Right lobe of liver (tissue), 6 donors: ENCODE data around the gene DGKI. TPM values are rescaled to one million over a fixed set of nuclear protein-coding genes. Genes with fewer than 3 reads are reported as not detected.

ENCODE experiments used
- ATAC-seq, 4 donors: fragments of 200-7000 bp; cut with Tn5 transposase; one replicate each; pipeline ENCODE4 v1.9.1; 2020; ENCODE audit warnings: mild to moderate bottlenecking in 4 of 4, moderate library complexity in 4 of 4
- DNase-seq, 3 donors: peaks; one replicate each; pipeline ENCODE4 v3.0.0-alpha.2; 2020
- H3K27ac ChIP-seq, 3 donors: fragments of 200-600 bp; one replicate each; pipeline ENCODE4 v1.8.0; 2022
- H3K27me3 ChIP-seq, 2 donors: fragments of 200-600 bp; one replicate each; pipeline ENCODE4 v1.8.0; 2022
- H3K36me3 ChIP-seq, 4 donors: fragments of 200-600 bp; sonication (generic) in 1 of 4; one replicate each; pipeline versions ENCODE4 v1.5.1 to v1.8.0; 2017 to 2022; ENCODE audit warnings: control low read depth in 1 of 4
- H3K4me1 ChIP-seq, 4 donors: fragments of 200-600 bp; sonication (generic) in 1 of 4; one replicate each; pipeline versions ENCODE4 v1.5.1 to v1.8.0; 2017 to 2022; ENCODE audit warnings: control low read depth in 1 of 4
- H3K4me3 ChIP-seq, 3 donors: fragments of 200-600 bp; one replicate each; pipeline ENCODE4 v1.8.0; 2022
- H3K9me3 ChIP-seq, 4 donors: fragments of 200-600 bp; sonication (generic) in 1 of 4; one replicate each; pipeline versions ENCODE4 v1.5.1 to v1.8.0; 2017 to 2022; ENCODE audit warnings: control low read depth in 1 of 4
- CTCF ChIP-seq, 4 donors: fragments of 200-600 bp in 3 of 4; fragments of 450-650 bp in 1 of 4; IDR thresholded peaks; one replicate each; pipeline versions ENCODE4 v1.5.1 to v1.8.0; 2016 to 2022; ENCODE audit warnings: antibody characterized with exemption in 4 of 4, mild to moderate bottlenecking in 2 of 4
- POLR2A ChIP-seq: fragments of 450-650 bp; IDR thresholded peaks from one replicate; pipeline ENCODE4 v1.6.1; 2017; ENCODE audit warnings: antibody characterized with exemption, mild to moderate bottlenecking
- WGBS: methylation state at CpG from one replicate; pipeline ENCODE4 v1.1.6; 2018; ENCODE audit warnings: low coverage, low lambda C conversion rate; ENCODE audit not compliant: insufficient coverage; ENCODE audit errors: missing lambda C conversion rate; 5-methylcytosine and 5-hydroxymethylcytosine counted together
- intact Hi-C, 2 donors: fragments of 100-400 bp; cut with DNase I; formaldehyde crosslinking; loops; one replicate each; pipeline versions ENCODE4 v1.11.2 to v1.14.1; 2022
- total RNA-seq, 6 experiments: library from RNA; depleted of rRNA in 2 of 6; stranded (reverse); fragments of >200 nt in 2 of 6; fragmentation: NEBNext Ultra II Directional in 3 of 6; extraction: Animal tissue kit (Norgen Biotek cat#: 25700) in 3 of 6; gene quantifications; one replicate each; pipeline versions ENCODE4 v1.1.0 to v1.2.4, GENCODE V29; 2016 to 2023
- donor health status: DM: no; HTN: yes; CAD: no.
- donor health status: DM: no; HTN: no; CAD: no.
- donor health status: DM: no; HTN: no; CAD: no.
- donor health status: DM: no; HTN: yes; CAD: no.
- donor health status: DM: no; HTN: yes; CAD: no.

DGKI gene
- total RNA-seq, 6 experiments from 2014 or later = 0.05 to 0.35 (median 0.06) TPM; not detected in 1

DNA sequence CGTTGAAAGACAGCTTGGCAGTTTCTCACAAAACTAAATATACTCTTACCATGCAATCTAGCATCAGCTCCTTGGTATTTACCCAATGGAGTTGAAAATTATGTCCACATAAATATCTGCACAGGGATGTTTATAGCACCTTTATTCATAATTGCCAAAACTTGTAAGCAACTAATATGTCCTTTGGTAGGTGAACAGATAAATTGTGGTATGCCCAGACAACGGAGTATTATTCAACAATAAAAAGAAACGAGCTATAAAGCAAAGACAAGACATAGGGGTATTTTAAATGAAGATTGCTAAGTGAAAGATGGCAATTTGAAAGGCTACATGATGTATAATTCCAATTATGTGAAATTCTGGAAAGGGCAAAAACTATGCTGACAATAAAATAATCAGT lies 340.7 kb downstream of the DGKI start:
- ATAC-seq (no peak), DNase-seq (no peak)

GRCh38 chr7:137501562-137501961 lies 345.2 kb downstream of the DGKI start:
- ATAC-seq (no peak), DNase-seq (no peak)
- 30% methylated on average over 2 of the region's 2 CpGs for WGBS
- TF ChIP-seq POLR2A (no peak), CTCF (IDR thresholded peaks at IDR 0.05) (no peak)
- no peaks in the 10 kb centered on the region for H3K27me3 ChIP-seq
- H3K4me3 ChIP-seq = no peak overlapping the region
- no peaks in the 10 kb centered on the region for H3K9me3 ChIP-seq
- intact Hi-C loops = no loop called here
- no peaks in the 10 kb centered on the region for H3K36me3 ChIP-seq
- H3K4me1 ChIP-seq = no peaks in the 10 kb centered on the region
- no peak overlapping the region for H3K27ac ChIP-seq

More for the DNA sequence above, 340.7 kb downstream of the DGKI start:
- H3K27me3 ChIP-seq = no peaks in the 10 kb centered on the region
- no peak overlapping the region for H3K4me3 ChIP-seq
- no peaks in the 10 kb centered on the region for H3K9me3 ChIP-seq
- TF ChIP-seq CTCF (IDR thresholded peaks at IDR 0.05) (no peak), POLR2A (no peak)
- no peak overlapping the region for H3K27ac ChIP-seq
- H3K36me3 ChIP-seq = no peaks in the 10 kb centered on the region
- WGBS = 59% methylated on average over 3 of the region's 3 CpGs
- H3K4me1 ChIP-seq = no peaks in the 10 kb centered on the region
- intact Hi-C loops = no loop called here

DNA sequence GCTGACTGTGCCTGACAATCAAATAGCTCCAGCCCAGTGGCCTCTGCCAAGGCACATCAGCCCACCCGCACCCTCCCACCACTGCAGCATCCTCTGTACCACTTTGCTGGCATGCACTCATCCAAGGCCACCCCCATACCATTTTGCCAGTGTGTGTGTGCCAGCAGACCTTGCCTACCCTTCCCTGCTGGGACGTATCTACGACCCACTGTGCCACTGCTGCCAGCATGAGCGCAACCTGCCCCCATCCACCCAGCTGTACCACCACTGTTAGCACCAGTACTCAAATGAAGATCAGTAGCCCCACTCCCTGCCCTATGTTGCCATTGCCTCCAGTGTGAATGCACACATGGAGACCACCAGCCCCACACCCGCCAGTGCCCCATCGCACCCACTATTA lies 353.9 kb downstream of the DGKI start:
- H3K9me3 ChIP-seq = no peaks in the 10 kb centered on the region
- no peak overlapping the region for H3K27ac ChIP-seq
- no peak overlapping the region for H3K4me3 ChIP-seq
- intact Hi-C loops = no loop called here
- no peaks in the 10 kb centered on the region for H3K27me3 ChIP-seq
- TF ChIP-seq POLR2A = no peak
- TF ChIP-seq CTCF (IDR thresholded peaks at IDR 0.05) = no peak
- ATAC-seq (no peak), DNase-seq (no peak)
- 75% methylated on average over 4 of the region's 6 CpGs for WGBS
- H3K36me3 ChIP-seq = no peaks in the 10 kb centered on the region
- no peaks in the 10 kb centered on the region for H3K4me1 ChIP-seq

DNA sequence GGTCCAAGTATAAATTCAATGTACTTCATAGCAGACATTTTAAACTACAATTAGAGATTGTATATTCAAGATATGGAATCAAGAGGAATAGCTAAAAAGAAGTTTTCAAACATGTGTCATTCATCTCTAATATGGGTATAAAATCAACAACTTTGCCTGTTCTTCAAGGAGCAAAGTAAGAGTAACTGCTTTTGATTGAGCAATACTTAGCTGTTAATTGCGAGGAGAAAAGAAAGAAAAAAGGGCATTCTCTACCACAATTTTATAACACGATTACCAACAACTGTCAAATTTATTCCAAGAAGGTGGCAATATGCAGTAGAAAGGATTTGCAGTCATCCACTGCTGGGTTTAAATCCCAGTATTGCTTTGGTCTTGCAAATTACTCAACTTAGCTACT lies 356.9 kb downstream of the DGKI start:
- Histone ChIP-seq H3K36me3 (no peaks in the 10 kb centered on the region), H3K27ac (no peak overlapping the region), H3K4me3 (no peak overlapping the region), H3K27me3 (no peaks in the 10 kb centered on the region), H3K9me3 (no peaks in the 10 kb centered on the region), H3K4me1 (no peaks in the 10 kb centered on the region)
- no peak for TF ChIP-seq CTCF (IDR thresholded peaks at IDR 0.05)
- no peak for TF ChIP-seq POLR2A
- no peak for ATAC-seq
- DNase-seq = no peak
- intact Hi-C loops = no loop called here
- 54% methylated on average over 2 of the region's 2 CpGs for WGBS

- WGBS = 25% methylated on average over 1 of the region's 1 CpG
- intact Hi-C loops = no loop called here
- DNase-seq (no peak), ATAC-seq (no peak)
- Histone ChIP-seq H3K9me3 (no peaks in the 10 kb centered on the region), H3K27me3 (no peaks in the 10 kb centered on the region), H3K27ac (no peak overlapping the region), H3K36me3 (no peaks in the 10 kb centered on the region), H3K4me3 (no peak overlapping the region), H3K4me1 (no peaks in the 10 kb centered on the region)
- TF ChIP-seq POLR2A (no peak), CTCF (IDR thresholded peaks at IDR 0.05) (no peak)
Observed at GRCh38 chr7:137488038-137488437, 358.7 kb downstream of the DGKI start.
